Neural progenitor cell (in vitro differentiated cells): Measurements from ENCODE around the gene ITPR1.

Experiments used
- EZH2phosphoT487 ChIP-seq: fragments of 200-600 bp; sonication (generic); IDR thresholded peaks from 2 replicates; pipeline ENCODE4 v1.6.1; 2017; ENCODE audit warnings: antibody characterized with exemption
- TF ChIP-seq, protein P1 (sequence below): fragments of 200-600 bp; sonication (generic); IDR thresholded peaks from 2 replicates; pipeline ENCODE4 v1.5.1; 2017; ENCODE audit warnings: antibody characterized with exemption, mild to moderate bottlenecking

DNA sequence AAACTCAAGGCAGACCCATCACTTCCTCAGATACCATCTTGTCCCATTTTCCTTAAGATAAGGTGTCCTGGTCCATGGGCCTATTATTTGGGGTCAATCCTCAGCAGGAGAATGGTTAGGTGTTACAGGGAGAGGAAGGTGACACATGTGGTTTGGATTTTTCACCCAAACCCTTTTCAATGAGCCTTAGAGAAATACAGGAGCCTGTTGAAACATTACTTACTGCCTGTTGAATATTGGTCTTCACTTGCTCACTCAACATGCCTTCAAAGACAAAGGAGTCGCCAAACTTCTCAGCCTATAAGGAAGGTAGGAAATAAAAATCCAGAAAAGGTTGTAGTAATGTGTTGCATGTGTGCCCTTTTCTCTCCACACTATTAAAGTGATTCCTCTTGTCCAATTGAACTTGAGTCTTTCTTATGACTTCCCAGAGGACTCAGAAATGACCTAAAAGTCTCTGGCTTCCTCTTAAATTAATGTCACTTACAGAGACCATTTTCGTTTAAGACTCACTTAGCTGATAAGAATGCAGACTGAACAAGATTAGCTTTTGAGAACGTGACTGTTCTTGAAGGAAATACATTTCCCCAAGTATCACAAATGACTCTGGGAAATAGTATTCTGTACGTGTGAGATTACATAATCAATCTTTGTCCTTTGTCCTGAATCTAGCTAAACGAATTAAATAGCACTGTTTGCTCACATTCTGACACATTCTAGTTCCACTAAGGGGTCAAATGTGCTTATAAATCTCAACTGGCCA, 43.9 kb upstream of the ITPR1 start:
- TF ChIP-seq, protein P1, sequence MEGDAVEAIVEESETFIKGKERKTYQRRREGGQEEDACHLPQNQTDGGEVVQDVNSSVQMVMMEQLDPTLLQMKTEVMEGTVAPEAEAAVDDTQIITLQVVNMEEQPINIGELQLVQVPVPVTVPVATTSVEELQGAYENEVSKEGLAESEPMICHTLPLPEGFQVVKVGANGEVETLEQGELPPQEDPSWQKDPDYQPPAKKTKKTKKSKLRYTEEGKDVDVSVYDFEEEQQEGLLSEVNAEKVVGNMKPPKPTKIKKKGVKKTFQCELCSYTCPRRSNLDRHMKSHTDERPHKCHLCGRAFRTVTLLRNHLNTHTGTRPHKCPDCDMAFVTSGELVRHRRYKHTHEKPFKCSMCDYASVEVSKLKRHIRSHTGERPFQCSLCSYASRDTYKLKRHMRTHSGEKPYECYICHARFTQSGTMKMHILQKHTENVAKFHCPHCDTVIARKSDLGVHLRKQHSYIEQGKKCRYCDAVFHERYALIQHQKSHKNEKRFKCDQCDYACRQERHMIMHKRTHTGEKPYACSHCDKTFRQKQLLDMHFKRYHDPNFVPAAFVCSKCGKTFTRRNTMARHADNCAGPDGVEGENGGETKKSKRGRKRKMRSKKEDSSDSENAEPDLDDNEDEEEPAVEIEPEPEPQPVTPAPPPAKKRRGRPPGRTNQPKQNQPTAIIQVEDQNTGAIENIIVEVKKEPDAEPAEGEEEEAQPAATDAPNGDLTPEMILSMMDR, result no peak
- no peak for TF ChIP-seq EZH2phosphoT487
